H1 (cell line): ENCODE results near the gene KCNC1. TPM values are rescaled to one million over a fixed set of nuclear protein-coding genes. Genes with fewer than 3 reads are reported as not detected.

ENCODE experiments used
- CTCF ChIA-PET: fragments of 300-600 bp; sonication (Branson Sonifier 250); formaldehyde crosslinking; loops from one replicate; lab custom pipeline; 2021; ENCODE audit not compliant: partially characterized antibody; lab: Charles Lee
- POLR2A ChIA-PET: fragments of 300-600 bp; sonication (Branson Sonifier 250); formaldehyde crosslinking; loops from one replicate; lab custom pipeline; 2021; ENCODE audit warnings: inconsistent platforms; ENCODE audit not compliant: partially characterized antibody; lab: Charles Lee
- DNase-seq, 2 experiments: peaks; one replicate each; pipeline versions ENCODE4 v3.0.0 to v3.0.0-alpha.2; 2010 to 2022; ENCODE audit warnings: low spot score in 2 of 2, low read depth in 1 of 2, mixed read lengths in 1 of 2
- FAIRE-seq: peaks from 2 replicates; lab custom pipeline; 2011; peaks lifted over from hg19 to GRCh38; lab: Jason Lieb, UNC
- H2AFZ ChIP-seq: 2 replicates; pipeline ENCODE4 v1.8.1; 2012; ENCODE audit warnings: low read length, inconsistent platforms
- H2AK5ac ChIP-seq: 2 replicates; pipeline ENCODE4 v1.6.1; 2013; ENCODE audit warnings: low read depth, low read length
- H2BK120ac ChIP-seq: replicated peaks from 2 replicates; pipeline ENCODE3; 2013; ENCODE audit warnings: low read depth, low read length, inconsistent platforms
- H2BK12ac ChIP-seq: 2 replicates; pipeline ENCODE4 v1.6.1; 2013; ENCODE audit warnings: low read depth, low read length
- H2BK15ac ChIP-seq: 2 replicates; pipeline ENCODE4 v1.6.1; 2013; ENCODE audit warnings: low read length
- H2BK20ac ChIP-seq: 2 replicates; pipeline ENCODE4 v1.6.1; 2013; ENCODE audit warnings: low read length
- H2BK5ac ChIP-seq: 2 replicates; pipeline ENCODE4 v1.6.1; 2013; ENCODE audit warnings: low read depth, low read length
- H3K14ac ChIP-seq: 2 replicates; pipeline ENCODE4 v1.6.1; 2013; ENCODE audit warnings: inconsistent platforms; ENCODE audit not compliant: insufficient read length
- H3K18ac ChIP-seq: 2 replicates; pipeline ENCODE4 v1.6.1; 2013; ENCODE audit warnings: low read length; ENCODE audit errors: extremely low read depth
- H3K23ac ChIP-seq: 2 replicates; pipeline ENCODE4 v1.6.1; 2013; ENCODE audit warnings: inconsistent platforms; ENCODE audit not compliant: insufficient read length
- H3K23me2 ChIP-seq: 2 replicates; pipeline ENCODE4 v1.6.1; 2013; ENCODE audit warnings: low read depth, low read length
- H3K27ac ChIP-seq: 2 replicates; pipeline ENCODE4 v1.6.1; 2011; ENCODE audit warnings: low read depth, low read length, inconsistent platforms
- H3K27me3 ChIP-seq, 4 experiments: replicated peaks in 1 of 4; 1 replicate in 1 of 4; 2 replicates in 3 of 4; pipeline versions ENCODE4 v1.6.1 to v1.8.1; 2011 to 2013; ENCODE audit warnings: low read length in 3 of 4, mild to moderate bottlenecking in 3 of 4, inconsistent platforms in 2 of 4, mixed read lengths in 2 of 4, moderate library complexity in 1 of 4; ENCODE audit not compliant: control insufficient read depth in 3 of 4, insufficient read depth in 3 of 4; ENCODE audit errors: extremely low read depth in 1 of 4
- H3K36me3 ChIP-seq, 4 experiments: 2 replicates each; pipeline versions ENCODE4 v1.6.1 to v1.8.1; 2011 to 2013; ENCODE audit warnings: mild to moderate bottlenecking in 4 of 4, low read length in 3 of 4, moderate library complexity in 2 of 4, control low read depth in 1 of 4, inconsistent platforms in 1 of 4; ENCODE audit not compliant: insufficient read depth in 4 of 4, control insufficient read depth in 2 of 4
- H3K4ac ChIP-seq: replicated peaks from 2 replicates; pipeline ENCODE3; 2013; ENCODE audit warnings: low read length, low read depth, mixed read lengths, inconsistent platforms; ENCODE audit not compliant: insufficient read length
- H3K4me1 ChIP-seq, 4 experiments: replicated peaks in 1 of 4; 1 replicate in 1 of 4; 2 replicates in 3 of 4; pipeline versions ENCODE4 v1.6.1 to v1.8.1; 2011 to 2013; ENCODE audit warnings: low read length in 3 of 4, inconsistent platforms in 2 of 4, mixed read lengths in 1 of 4; ENCODE audit not compliant: insufficient read depth in 4 of 4, control insufficient read depth in 3 of 4
- H3K4me2 ChIP-seq, 2 experiments: 2 replicates each; pipeline versions ENCODE4 v1.6.1 to v1.8.1; 2011 to 2013; ENCODE audit warnings: low read depth in 2 of 2, low read length in 2 of 2, control low read depth in 1 of 2, inconsistent platforms in 1 of 2, mild to moderate bottlenecking in 1 of 2; ENCODE audit not compliant: insufficient read depth in 1 of 2
- H3K4me3 ChIP-seq, 4 experiments: fragments of 200-600, 300-600 bp in 1 of 4; sonication (generic), shearing (Covaris generic), sonication (Bioruptor Twin) in 1 of 4; 2 replicates each; pipeline versions ENCODE4 v1.5.1 to v1.8.1; 2011 to 2016; ENCODE audit warnings: low read length in 4 of 4, low read depth in 3 of 4, control low read depth in 2 of 4, inconsistent platforms in 2 of 4, mild to moderate bottlenecking in 2 of 4, mixed read lengths in 1 of 4, moderate library complexity in 1 of 4; ENCODE audit not compliant: insufficient read depth in 2 of 4; ENCODE audit errors: extremely low read depth in 1 of 4
- H3K56ac ChIP-seq: replicated peaks from 2 replicates; pipeline ENCODE3; 2013; ENCODE audit warnings: low read depth, mild to moderate bottlenecking, mixed read lengths, low read length, inconsistent platforms; ENCODE audit not compliant: insufficient read length
- H3K79me1 ChIP-seq: 2 replicates; pipeline ENCODE4 v1.6.1; 2013; ENCODE audit warnings: low read depth, low read length, control low read depth
- H3K79me2 ChIP-seq, 2 experiments: 2 replicates each; pipeline versions ENCODE4 v1.6.1 to v1.8.1; 2012 to 2013; ENCODE audit warnings: low read length in 2 of 2, mild to moderate bottlenecking in 2 of 2, inconsistent platforms in 1 of 2; ENCODE audit not compliant: insufficient read depth in 2 of 2, control insufficient read depth in 1 of 2
- H3K9ac ChIP-seq, 4 experiments: replicated peaks in 1 of 4; 1 replicate in 1 of 4; 2 replicates in 3 of 4; pipeline versions ENCODE4 v1.6.1 to v1.8.1; 2011 to 2013; ENCODE audit warnings: low read depth in 3 of 4, low read length in 3 of 4, control low read depth in 2 of 4, mild to moderate bottlenecking in 2 of 4, moderate library complexity in 2 of 4, inconsistent platforms in 1 of 4; ENCODE audit errors: extremely low read depth in 1 of 4
- H3K9me3 ChIP-seq, 2 experiments: 2 replicates each; pipeline versions ENCODE4 v1.6.1 to v1.8.1; 2012 to 2013; ENCODE audit warnings: mild to moderate bottlenecking in 2 of 2, moderate library complexity in 2 of 2, control low read depth in 1 of 2, inconsistent platforms in 1 of 2, low read depth in 1 of 2, low read length in 1 of 2, mixed read lengths in 1 of 2; ENCODE audit not compliant: insufficient read depth in 2 of 2
- H4K20me1 ChIP-seq, 2 experiments: replicated peaks in 1 of 2; 2 replicates each; pipeline versions ENCODE3 to v1.8.1; 2011 to 2013; ENCODE audit warnings: inconsistent platforms in 2 of 2, low read length in 2 of 2, mild to moderate bottlenecking in 1 of 2; ENCODE audit not compliant: insufficient read depth in 2 of 2, control insufficient read depth in 1 of 2
- H4K5ac ChIP-seq: 2 replicates; pipeline ENCODE4 v1.6.1; 2013; ENCODE audit warnings: low read length, low read depth, mixed read lengths, inconsistent platforms; ENCODE audit not compliant: insufficient read length
- H4K8ac ChIP-seq: 2 replicates; pipeline ENCODE4 v1.8.0; 2013; ENCODE audit warnings: mild to moderate bottlenecking, moderate library complexity, low read length, inconsistent platforms; ENCODE audit not compliant: insufficient read depth; ENCODE audit errors: extremely low read depth
- H4K91ac ChIP-seq: replicated peaks from 2 replicates; pipeline ENCODE3; 2013; ENCODE audit warnings: low read length, mixed read lengths, inconsistent platforms; ENCODE audit not compliant: insufficient read length
- BACH1 ChIP-seq: IDR thresholded peaks from 2 replicates; pipeline ENCODE4 v1.6.1; 2012; ENCODE audit warnings: low read length, improper control_type of control experiment
- BCL11A ChIP-seq, 2 experiments: IDR thresholded peaks; one replicate each; pipeline ENCODE4 v1.6.1; 2011; ENCODE audit warnings: low read depth in 2 of 2, low read length in 2 of 2, mild to moderate bottlenecking in 2 of 2
- HDAC2 ChIP-seq, 2 experiments: fragments of 300-600 bp in 1 of 2; sonication (generic) in 1 of 2; IDR thresholded peaks; 2 replicates each; pipeline ENCODE4 v1.6.1; 2011 to 2012; ENCODE audit warnings: low read depth in 2 of 2, low read length in 2 of 2, mild to moderate bottlenecking in 2 of 2, moderate library complexity in 2 of 2, borderline replicate concordance in 1 of 2, inconsistent platforms in 1 of 2
- KDM4A ChIP-seq: IDR thresholded peaks from one replicate; pipeline ENCODE4 v1.7.1; 2012; ENCODE audit warnings: low read depth, mild to moderate bottlenecking, moderate library complexity, low read length, inconsistent platforms; ENCODE audit not compliant: severe bottlenecking
- RBBP5 ChIP-seq: IDR thresholded peaks from 2 replicates; pipeline ENCODE4 v1.7.1; 2012; ENCODE audit warnings: low read depth, mild to moderate bottlenecking, inconsistent platforms, low read length, moderate library complexity, borderline replicate concordance
- SP2 ChIP-seq: IDR thresholded peaks from 2 replicates; pipeline ENCODE4 v1.6.1; 2012; ENCODE audit warnings: mild to moderate bottlenecking, low read length, inconsistent platforms
- SUZ12 ChIP-seq: fragments of 200-600 bp; sonication (generic); IDR thresholded peaks from 2 replicates; pipeline ENCODE4 v1.6.1; 2012; ENCODE audit warnings: mild to moderate bottlenecking, inconsistent platforms, low read length, moderate library complexity, mixed read lengths
- TAF1 ChIP-seq: IDR thresholded peaks from 2 replicates; pipeline ENCODE4 v1.6.1; 2011; ENCODE audit warnings: mild to moderate bottlenecking, low read depth, low read length
- YY1 ChIP-seq: IDR thresholded peaks from 2 replicates; pipeline ENCODE4 v1.6.1; 2011; ENCODE audit warnings: low read depth, mild to moderate bottlenecking, low read length
- WGBS, 2 experiments: shearing (Covaris generic) in 1 of 2; methylation state at CpG; one replicate each; pipeline versions ENCODE4 v1.1.6 to v1.1.7; 2013 to 2015; ENCODE audit warnings: low lambda C conversion rate in 2 of 2, mixed read lengths in 2 of 2, inconsistent platforms in 1 of 2, low coverage in 1 of 2, missing lambda C conversion rate in 1 of 2; ENCODE audit not compliant: insufficient replicate concordance in 2 of 2, insufficient coverage in 1 of 2, insufficient read length in 1 of 2; ENCODE audit errors: extremely low coverage in 1 of 2, missing lambda C conversion rate in 1 of 2; 5-methylcytosine and 5-hydroxymethylcytosine counted together
- polyA plus RNA-seq, 7 experiments: library from polyadenylated mRNA; depleted of rRNA in 3 of 7; stranded (reverse) in 5 of 7; unstranded in 2 of 7; fragments of >200 nt in 5 of 7; fragments of 200-250 nt in 2 of 7; gene quantifications; 1 replicate in 5 of 7; 2 replicates in 1 of 7; 4 replicates in 1 of 7; pipeline versions ENCODE4 v1.2.1 to v1.2.3, GENCODE V29; 2011 to 2013; ENCODE audit warnings: missing spikeins in 2 of 7, mixed read lengths in 2 of 7
- total RNA-seq: library from RNA; stranded (reverse); fragmentation: NEBNext Ultra II Directional; extraction: Animal tissue kit (Norgen Biotek cat#: 25700); gene quantifications from 2 replicates; pipeline ENCODE4 v1.2.1, GENCODE V29; 2021
- TF ChIP-seq, protein P1 (sequence below): IDR thresholded peaks from 2 replicates; pipeline ENCODE4 v1.6.1; 2012; ENCODE audit warnings: inconsistent platforms

Gene KCNC1
- total and polyA plus RNA-seq, 2 of the 8 experiments (the other 6 are each of a cell fraction or from before 2014, with no cell fraction given) = 0.11 to 0.26 TPM

GRCh38 chr11:17695454-17696441, 38.8 kb upstream of the KCNC1 start:
- H3K79me2 ChIP-seq = no peaks in the 10 kb centered on the region
- FAIRE-seq (no peak), DNase-seq (peak in 1 of 2 experiments; percentile 54)
- no peak overlapping the region for H4K8ac ChIP-seq
- no peak overlapping the region for H3K9ac ChIP-seq
- H2BK20ac ChIP-seq = no peak overlapping the region
- CTCF ChIA-PET = interaction anchor here (0.6 to 3.1 kb wide), 11 partner anchors 12 to 335 kb away, joined by 3 to 11 read pairs (median 3); partner anchors contain the start of gene MYOD1
- no peaks in the 10 kb centered on the region; the same call in 1 of the 2 replicates for H3K23me2 ChIP-seq
- H2BK12ac ChIP-seq = no peak overlapping the region
- peaks cover 0 to 2% of the 10 kb centered on the region in 2 experiments for H4K20me1 ChIP-seq
- H2BK5ac ChIP-seq = no peak overlapping the region
- no peak overlapping the region for H2AK5ac ChIP-seq
- no peak overlapping the region for H3K56ac ChIP-seq
- POLR2A ChIA-PET = no interaction called here
- no peak overlapping the region for H3K27ac ChIP-seq
- no peak overlapping the region for H3K14ac ChIP-seq
- H3K4me2 ChIP-seq = peak overlapping the region; percentile 61 to 73
- WGBS, 2 experiments = 24% methylated on average over 22 of the region's 68 CpGs; no CpG with 5 or more reads in 1 of the 2 experiments
- H4K5ac ChIP-seq = no peak overlapping the region
- no peak overlapping the region for H3K18ac ChIP-seq
- no peak overlapping the region for H3K4ac ChIP-seq
- peaks cover 5 to 33% (median 30%) of the 10 kb centered on the region in 4 experiments for H3K27me3 ChIP-seq
- H3K4me3 ChIP-seq = peak overlapping the region; percentile 23 to 58 (median 32); a peak in 7 of 8 replicates
- no peak overlapping the region for H2AFZ ChIP-seq
- no peaks in the 10 kb centered on the region for H3K79me1 ChIP-seq
- 0 out of 2 replicates have a peak overlapping the region, but pooled peaks have one; percentile 61 for H2BK15ac ChIP-seq
- H2BK120ac ChIP-seq = no peak overlapping the region
- no peak overlapping the region for H4K91ac ChIP-seq
- no peaks in the 10 kb centered on the region for H3K36me3 ChIP-seq
- no peak overlapping the region for H3K23ac ChIP-seq
- H3K4me1 ChIP-seq = no peaks in the 10 kb centered on the region; a peak in 2 of 7 replicates
- H3K9me3 ChIP-seq = no peaks in the 10 kb centered on the region
- peak; percentile 47; the same call in 1 of the 2 replicates for TF ChIP-seq SUZ12
- TF ChIP-seq RBBP5 = no peak
- no peak for TF ChIP-seq YY1
- peak; percentile 90 for TF ChIP-seq KDM4A
- no peak for TF ChIP-seq BACH1
- no peak for TF ChIP-seq HDAC2 (IDR thresholded peaks at IDR 0.05; ENCODE audit: borderline replicate concordance in 1 of 2, low read depth in 2 of 2, low read length in 2 of 2)
- TF ChIP-seq, protein P1, sequence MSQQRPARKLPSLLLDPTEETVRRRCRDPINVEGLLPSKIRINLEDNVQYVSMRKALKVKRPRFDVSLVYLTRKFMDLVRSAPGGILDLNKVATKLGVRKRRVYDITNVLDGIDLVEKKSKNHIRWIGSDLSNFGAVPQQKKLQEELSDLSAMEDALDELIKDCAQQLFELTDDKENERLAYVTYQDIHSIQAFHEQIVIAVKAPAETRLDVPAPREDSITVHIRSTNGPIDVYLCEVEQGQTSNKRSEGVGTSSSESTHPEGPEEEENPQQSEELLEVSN = peak; percentile 24; the same call in 1 of the 2 replicates
- no peak for TF ChIP-seq TAF1
- no peak for TF ChIP-seq SP2
- no peak for TF ChIP-seq BCL11A (IDR thresholded peaks at IDR 0.05; ENCODE audit: low read depth in 2 of 2, low read length in 2 of 2)
